Fibroblast of the aortic adventitia (primary cell): ENCODE data around the gene CEP131. TPM values are rescaled to one million over a fixed set of nuclear protein-coding genes. Genes with fewer than 3 reads are reported as not detected.

ENCODE experiments used
- DNase-seq: peaks from one replicate; pipeline ENCODE4 v3.0.0-alpha.2; 2010; ENCODE audit warnings: low read depth
- H3K4me3 ChIP-seq: 2 replicates; pipeline ENCODE4 v1.5.1; 2011; ENCODE audit warnings: low read depth, mild to moderate bottlenecking, control low read depth, low read length, moderate library complexity
- CTCF ChIP-seq: IDR thresholded peaks from 2 replicates; pipeline ENCODE4 v1.5.1; 2011; ENCODE audit warnings: mild to moderate bottlenecking, low read length, control low read depth, inconsistent platforms; ENCODE audit not compliant: insufficient read depth
- total RNA-seq: library from RNA; depleted of rRNA; stranded (reverse); fragments of >200 nt; gene quantifications from 2 replicates; pipeline ENCODE4 v1.2.3, GENCODE V29; 2012; ENCODE audit warnings: low replicate concordance

The CEP131 gene
- total RNA-seq, 1 donor: 9.6 TPM

GRCh38 chr17:81213978-81214377 is 8.8 kb downstream of the CEP131 start:
- DNase-seq: no peak
- no peak overlapping the region for H3K4me3 ChIP-seq
- no peak for TF ChIP-seq CTCF

GRCh38 chr17:81212365-81212764 is 10.4 kb downstream of the CEP131 start:
- H3K4me3 ChIP-seq: no peak overlapping the region
- TF ChIP-seq CTCF: no peak
- DNase-seq: no peak

- DNase-seq: peak; percentile 55
- TF ChIP-seq CTCF: no peak
- H3K4me3 ChIP-seq: no peak overlapping the region
Measured at GRCh38 chr17:81210868-81211267, 11.9 kb downstream of the CEP131 start.

- no peak overlapping the region for H3K4me3 ChIP-seq
- TF ChIP-seq CTCF: no peak
- no peak for DNase-seq
Measured at GRCh38 chr17:81210466-81210865, 12.3 kb downstream of the CEP131 start.

GRCh38 chr17:81209141-81209540 is 13.6 kb downstream of the CEP131 start:
- no peak for DNase-seq
- H3K4me3 ChIP-seq: no peak overlapping the region
- TF ChIP-seq CTCF: no peak

GRCh38 chr17:81208651-81209050 is 14.1 kb downstream of the CEP131 start:
- TF ChIP-seq CTCF: no peak
- H3K4me3 ChIP-seq: no peak overlapping the region
- no peak for DNase-seq
